H1 (cell line): ENCODE data around the gene TAS2R38. TPM values are rescaled to one million over a fixed set of nuclear protein-coding genes. Genes with fewer than 3 reads are reported as not detected.

Experiments used
- ASH2L ChIP-seq: fragments of 200-600, 300-600 bp; sonication (generic); IDR thresholded peaks from one replicate; pipeline ENCODE4 v1.7.1; 2017; ENCODE audit warnings: low read length
- BACH1 ChIP-seq: IDR thresholded peaks from 2 replicates; pipeline ENCODE4 v1.6.1; 2012; ENCODE audit warnings: low read length, improper control_type of control experiment
- CEBPB ChIP-seq: IDR thresholded peaks from 2 replicates; pipeline ENCODE4 v1.6.1; 2012; ENCODE audit warnings: low read depth, low read length
- CHD1 ChIP-seq: IDR thresholded peaks from 2 replicates; pipeline ENCODE4 v1.6.1; 2012; ENCODE audit warnings: low read depth, low read length, improper control_type of control experiment
- CHD2 ChIP-seq: IDR thresholded peaks from 2 replicates; pipeline ENCODE4 v1.6.1; 2012; ENCODE audit warnings: low read length, improper control_type of control experiment
- CTBP2 ChIP-seq: IDR thresholded peaks from 2 replicates; pipeline ENCODE4 v1.7.0; 2011; ENCODE audit warnings: borderline replicate concordance, mild to moderate bottlenecking, moderate library complexity, mixed read lengths, low read length; ENCODE audit not compliant: insufficient read depth, insufficient read length
- CTCF ChIP-seq, 3 experiments: IDR thresholded peaks; 1 replicate in 2 of 3; 2 replicates in 1 of 3; pipeline versions ENCODE4 v1.5.1 to v1.6.1; 2011; ENCODE audit warnings: low read length in 3 of 3, mild to moderate bottlenecking in 3 of 3, inconsistent platforms in 2 of 3, low read depth in 1 of 3, moderate library complexity in 1 of 3; ENCODE audit not compliant: insufficient read depth in 1 of 3; ENCODE audit errors: control extremely low read depth in 1 of 3
- GTF2F1 ChIP-seq: IDR thresholded peaks from 2 replicates; pipeline ENCODE4 v1.6.1; 2012; ENCODE audit warnings: low read depth, low read length, improper control_type of control experiment, borderline replicate concordance
- HDAC6 ChIP-seq: IDR thresholded peaks from one replicate; pipeline ENCODE4 v1.7.1; 2012; ENCODE audit warnings: low read depth, mild to moderate bottlenecking, inconsistent platforms, low read length, moderate library complexity
- KDM1A ChIP-seq: fragments of 200-600, 300-600 bp; sonication (generic); IDR thresholded peaks from 2 replicates; pipeline ENCODE4 v1.7.1; 2016; ENCODE audit warnings: mild to moderate bottlenecking, low read length, borderline replicate concordance
- MAFK ChIP-seq: IDR thresholded peaks from 2 replicates; pipeline ENCODE4 v1.6.1; 2012; ENCODE audit warnings: low read depth, mild to moderate bottlenecking, improper control_type of control experiment, low read length
- NRF1 ChIP-seq: IDR thresholded peaks from 2 replicates; pipeline ENCODE4 v1.6.1; 2011; ENCODE audit warnings: mild to moderate bottlenecking, low read depth, low read length, improper control_type of control experiment
- PHF8 ChIP-seq: fragments of 200-600 bp; sonication (generic); conservative IDR thresholded peaks from 2 replicates; pipeline ENCODE4 v1.7.1; 2012; ENCODE audit warnings: low read depth, mild to moderate bottlenecking, inconsistent platforms, low read length, moderate library complexity
- RBBP5 ChIP-seq: IDR thresholded peaks from 2 replicates; pipeline ENCODE4 v1.7.1; 2012; ENCODE audit warnings: low read depth, mild to moderate bottlenecking, inconsistent platforms, low read length, moderate library complexity, borderline replicate concordance
- RFX5 ChIP-seq: IDR thresholded peaks from 2 replicates; pipeline ENCODE4 v1.6.1; 2011; ENCODE audit warnings: low read depth, low read length, improper control_type of control experiment, borderline replicate concordance
- RNF2 ChIP-seq: fragments of 200-900, 300-1000 bp; sonication (generic); IDR thresholded peaks from 2 replicates; pipeline ENCODE4 v1.7.1; 2016; ENCODE audit warnings: borderline replicate concordance, low read depth, mild to moderate bottlenecking, antibody characterized with exemption, low read length; ENCODE audit not compliant: poor library complexity, severe bottlenecking; ENCODE audit errors: missing control alignments
- SIN3A ChIP-seq, 2 experiments: IDR thresholded peaks in 1 of 2; conservative IDR thresholded peaks in 1 of 2; 2 replicates each; pipeline ENCODE4 v1.6.1; 2011 to 2012; ENCODE audit warnings: low read length in 2 of 2, improper control_type of control experiment in 1 of 2, low read depth in 1 of 2, mild to moderate bottlenecking in 1 of 2
- SIRT6 ChIP-seq: IDR thresholded peaks from one replicate; pipeline ENCODE4 v1.7.1; 2012; ENCODE audit warnings: low read length, inconsistent platforms
- SP2 ChIP-seq: IDR thresholded peaks from 2 replicates; pipeline ENCODE4 v1.6.1; 2012; ENCODE audit warnings: mild to moderate bottlenecking, low read length, inconsistent platforms
- SUZ12 ChIP-seq: fragments of 200-600 bp; sonication (generic); IDR thresholded peaks from 2 replicates; pipeline ENCODE4 v1.6.1; 2012; ENCODE audit warnings: mild to moderate bottlenecking, inconsistent platforms, low read length, moderate library complexity, mixed read lengths
- TBP ChIP-seq: IDR thresholded peaks from 2 replicates; pipeline ENCODE4 v1.6.1; 2011; ENCODE audit warnings: low read depth, low read length, improper control_type of control experiment
- ZNF274 ChIP-seq: IDR thresholded peaks from 2 replicates; pipeline ENCODE4 v1.7.0; 2012; ENCODE audit warnings: low read length, borderline replicate concordance; ENCODE audit errors: extremely low read depth
- polyA plus RNA-seq, 7 experiments: library from polyadenylated mRNA; depleted of rRNA in 3 of 7; stranded (reverse) in 5 of 7; unstranded in 2 of 7; fragments of >200 nt in 5 of 7; fragments of 200-250 nt in 2 of 7; gene quantifications; 1 replicate in 5 of 7; 2 replicates in 1 of 7; 4 replicates in 1 of 7; pipeline versions ENCODE4 v1.2.1 to v1.2.3, GENCODE V29; 2011 to 2013; ENCODE audit warnings: missing spikeins in 2 of 7, mixed read lengths in 2 of 7
- total RNA-seq: library from RNA; stranded (reverse); fragmentation: NEBNext Ultra II Directional; extraction: Animal tissue kit (Norgen Biotek cat#: 25700); gene quantifications from 2 replicates; pipeline ENCODE4 v1.2.1, GENCODE V29; 2021

The TAS2R38 gene
- total and polyA plus RNA-seq, 2 of the 8 experiments (the other 6 are each of a cell fraction or from before 2014, with no cell fraction given), result 0.11 TPM; not detected in 1

GRCh38 chr7:141975806-141976523 lies 2.4 kb upstream of the TAS2R38 start (continued):
- TF ChIP-seq TBP (no peak), CHD1 (no peak), CEBPB (no peak), BACH1 (no peak), SP2 (no peak), RFX5 (no peak), MAFK (no peak), CTCF (IDR thresholded peaks at IDR 0.05; ENCODE audit: control extremely low read depth in 1 of 3, insufficient read depth in 1 of 3, low read depth in 1 of 3, low read length in 3 of 3) (peak; percentile 84 to 94 (median 91)), GTF2F1 (no peak), SUZ12 (no peak), SIRT6 (no peak), PHF8 (no peak), ASH2L (peak; percentile 42), CHD2 (no peak), RBBP5 (no peak), KDM1A (no peak), SIN3A (conservative IDR thresholded peaks at IDR 0.05 in 1 of 2, IDR thresholded peaks at IDR 0.05 in 1 of 2; ENCODE audit: low read depth in 1 of 2, low read length in 2 of 2) (no peak), CTBP2 (no peak), ZNF274 (no peak), NRF1 (no peak), HDAC6 (no peak), RNF2 (no peak)
